Midbrain (tissue), 1 donor: ENCODE measurements around the gene PRDM13.
"Not testable (repeated sequence)": the region's sequence is repeated elsewhere in the genome, so short reads cannot be mapped to it uniquely, and the experiment has no call there.

ENCODE experiments used
- DNase-seq: peaks from one replicate; lab custom pipeline; 2025; lab: John Stamatoyannopoulos, UW

Gene PRDM13

DNA sequence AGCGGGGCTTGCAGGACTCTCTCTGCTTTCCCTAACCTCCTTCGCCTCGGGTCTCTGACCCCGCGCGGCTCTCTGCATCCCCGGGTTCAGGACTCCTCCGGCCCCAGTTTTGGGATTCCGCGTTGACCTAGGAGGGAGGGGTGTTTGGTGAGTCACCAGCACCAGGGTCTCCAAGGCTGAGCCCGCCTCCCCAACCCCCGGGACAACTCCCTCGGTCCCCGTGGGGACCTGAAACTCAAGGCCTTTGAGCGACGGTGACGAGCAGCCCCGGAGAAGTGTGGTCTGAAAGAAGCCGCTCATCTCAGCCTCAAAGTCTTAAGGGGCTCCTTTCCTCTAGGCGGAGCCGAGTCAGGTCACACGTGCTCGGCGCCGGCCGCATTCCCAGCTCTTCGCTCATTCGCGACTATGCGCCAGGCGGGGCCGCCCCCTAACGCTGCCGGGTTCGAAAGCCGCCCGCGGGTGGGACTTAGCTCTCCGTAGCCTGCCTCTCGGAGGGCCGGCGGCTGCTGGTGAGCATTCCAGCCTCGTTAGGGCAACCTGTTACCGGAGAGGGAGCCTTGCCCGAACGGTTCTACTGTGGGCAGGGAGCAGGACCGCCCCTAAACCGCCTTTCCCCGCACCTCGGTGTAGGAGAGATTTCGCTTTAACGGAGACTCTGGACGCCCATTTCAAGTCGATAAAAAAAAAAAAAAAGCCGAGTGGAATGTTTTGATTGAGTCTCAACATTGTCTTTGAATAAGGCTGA lies 3.0 kb upstream of the PRDM13 start:
- no peak for DNase-seq

DNA sequence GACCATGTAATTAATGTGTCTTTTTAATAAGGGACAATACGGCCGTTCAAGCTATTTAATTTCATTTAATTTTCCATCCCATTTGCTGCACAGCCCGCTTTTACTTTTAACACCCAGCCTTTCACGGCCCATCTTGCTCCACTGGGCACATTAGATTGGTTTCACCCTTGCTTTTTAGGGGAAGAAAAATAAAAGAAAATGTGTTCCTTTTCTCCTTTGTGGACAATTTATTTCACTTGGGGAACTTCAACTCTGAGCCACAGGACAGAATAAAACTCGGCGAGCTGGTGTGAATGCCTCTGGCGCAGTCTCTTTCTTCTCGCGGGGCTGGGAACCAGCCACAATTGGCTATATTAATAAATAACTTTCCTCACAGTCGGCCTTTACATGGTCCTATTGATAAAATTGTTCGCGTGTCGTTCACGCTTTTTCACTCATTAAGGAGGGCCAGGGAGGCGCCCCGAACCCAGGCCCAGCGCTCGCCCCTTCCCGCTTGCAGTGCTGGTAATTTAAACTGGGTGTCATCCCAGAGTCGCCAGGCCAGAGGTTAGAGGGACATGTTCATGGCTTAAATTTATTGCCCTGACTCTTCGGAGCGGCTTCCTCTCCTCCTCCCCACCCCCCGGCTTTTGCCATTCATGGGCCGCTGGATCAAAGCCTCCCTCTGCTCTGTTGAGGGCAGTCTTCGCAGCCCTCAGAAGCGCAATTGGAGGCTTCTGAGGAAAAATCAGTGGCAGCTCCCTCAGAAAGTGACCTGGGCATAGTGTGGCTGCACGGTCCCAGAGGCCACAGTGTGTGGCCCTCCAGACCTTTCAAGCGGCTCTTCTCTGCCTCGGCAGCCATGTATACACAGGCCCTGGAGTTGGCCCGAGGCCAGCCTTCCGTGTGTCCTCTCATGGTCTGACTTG lies 2.2 kb upstream of the PRDM13 start:
- DNase-seq, result no peak

DNA sequence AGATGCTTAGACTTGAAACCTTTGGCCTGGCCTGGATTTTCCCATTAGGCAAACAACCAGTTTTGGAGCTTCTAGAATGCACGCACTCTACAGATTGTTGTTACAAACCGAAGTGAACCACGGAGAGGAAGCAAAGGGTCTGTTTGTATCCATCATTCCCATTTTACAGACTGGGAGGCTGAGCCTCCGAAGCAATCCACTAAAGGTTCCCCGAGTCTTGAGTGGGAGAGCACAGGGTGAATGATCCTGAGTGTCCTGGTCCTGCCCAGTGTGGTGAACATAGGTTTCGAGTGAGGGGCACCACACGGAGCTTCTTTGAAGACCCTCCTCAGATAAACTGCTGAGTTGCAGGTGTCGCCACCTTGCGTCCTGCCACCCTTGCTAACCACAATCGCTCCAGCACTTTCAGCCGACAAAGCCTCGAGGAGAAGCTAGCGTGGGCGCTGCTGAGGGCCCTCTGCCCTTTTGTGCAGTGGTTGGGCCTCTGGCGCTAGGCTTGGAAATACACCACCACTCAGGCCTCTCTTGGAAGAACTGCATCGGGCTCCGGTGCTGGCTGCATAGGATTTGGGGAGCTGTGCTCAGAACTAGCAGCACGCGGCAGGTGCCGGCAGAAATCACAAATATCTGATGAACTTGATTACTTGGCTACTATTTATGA lies 1.4 kb upstream of the PRDM13 start:
- no peak for DNase-seq

DNA sequence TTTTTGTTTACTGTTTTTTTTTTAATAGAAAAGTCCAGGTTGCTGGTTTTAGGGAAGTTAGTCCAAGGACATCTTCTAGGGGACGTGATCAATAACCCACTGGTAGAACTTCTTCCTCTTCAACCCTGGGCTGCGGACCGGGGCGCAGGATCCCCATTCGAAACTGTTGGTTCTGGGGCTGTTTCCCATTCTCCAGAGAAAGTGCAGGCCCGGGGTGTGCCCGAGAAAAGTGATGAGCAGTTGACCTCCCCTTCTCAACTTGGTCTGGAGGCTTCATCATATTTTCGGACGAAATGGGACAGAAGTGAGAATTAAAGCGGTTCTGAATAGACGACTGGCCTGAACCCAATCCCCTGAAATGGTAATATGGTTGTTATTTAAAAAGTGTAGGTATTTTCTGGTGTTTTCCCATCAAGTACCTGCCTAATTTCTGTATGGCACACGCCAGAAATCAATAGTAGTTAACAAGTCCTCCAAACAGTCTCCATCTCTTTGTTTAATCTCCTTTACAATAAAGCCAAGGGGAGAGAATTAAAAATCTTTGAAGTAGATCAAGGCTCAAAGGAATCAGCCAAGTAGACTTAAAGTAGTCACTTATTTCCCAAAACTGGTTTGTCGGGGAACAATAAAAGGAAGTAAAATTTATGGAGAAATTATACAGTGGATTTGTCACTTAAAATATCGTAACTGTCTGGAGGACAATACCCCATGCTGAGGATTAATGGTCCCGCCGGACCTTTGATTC lies 550 bp upstream of the PRDM13 start:
- no peak for DNase-seq

DNA sequence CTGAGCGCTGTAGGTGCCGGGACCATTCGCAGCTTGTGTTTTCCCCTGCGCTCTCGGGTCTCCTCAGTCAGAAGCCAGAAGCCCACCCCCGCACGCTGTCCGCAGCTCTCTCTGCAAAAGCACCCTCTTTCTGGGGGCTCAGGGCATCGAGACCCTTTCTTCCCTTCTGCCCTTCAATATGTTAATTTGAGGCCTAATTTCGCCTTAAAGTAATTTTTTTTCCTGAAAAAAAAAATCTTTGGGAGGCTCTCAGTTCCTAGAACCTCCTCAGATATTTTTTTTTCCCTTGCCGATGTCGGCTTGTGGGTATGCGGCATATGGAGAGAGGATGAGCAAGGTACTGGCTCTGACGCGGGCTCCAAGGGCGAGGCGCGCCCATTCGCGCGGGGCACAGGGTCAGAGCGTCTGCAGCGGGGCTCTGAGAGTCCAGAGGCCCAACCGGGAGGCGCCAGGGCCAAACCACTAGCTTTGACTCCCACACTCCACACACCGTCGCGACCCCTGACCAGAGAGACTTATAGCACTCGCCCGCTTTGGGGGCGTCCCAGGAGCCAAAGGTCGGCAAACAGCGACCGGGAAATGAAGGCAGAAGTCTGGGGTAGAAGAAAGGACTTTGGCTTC lies 893 bp downstream of the PRDM13 start:
- DNase-seq, result no peak

DNA sequence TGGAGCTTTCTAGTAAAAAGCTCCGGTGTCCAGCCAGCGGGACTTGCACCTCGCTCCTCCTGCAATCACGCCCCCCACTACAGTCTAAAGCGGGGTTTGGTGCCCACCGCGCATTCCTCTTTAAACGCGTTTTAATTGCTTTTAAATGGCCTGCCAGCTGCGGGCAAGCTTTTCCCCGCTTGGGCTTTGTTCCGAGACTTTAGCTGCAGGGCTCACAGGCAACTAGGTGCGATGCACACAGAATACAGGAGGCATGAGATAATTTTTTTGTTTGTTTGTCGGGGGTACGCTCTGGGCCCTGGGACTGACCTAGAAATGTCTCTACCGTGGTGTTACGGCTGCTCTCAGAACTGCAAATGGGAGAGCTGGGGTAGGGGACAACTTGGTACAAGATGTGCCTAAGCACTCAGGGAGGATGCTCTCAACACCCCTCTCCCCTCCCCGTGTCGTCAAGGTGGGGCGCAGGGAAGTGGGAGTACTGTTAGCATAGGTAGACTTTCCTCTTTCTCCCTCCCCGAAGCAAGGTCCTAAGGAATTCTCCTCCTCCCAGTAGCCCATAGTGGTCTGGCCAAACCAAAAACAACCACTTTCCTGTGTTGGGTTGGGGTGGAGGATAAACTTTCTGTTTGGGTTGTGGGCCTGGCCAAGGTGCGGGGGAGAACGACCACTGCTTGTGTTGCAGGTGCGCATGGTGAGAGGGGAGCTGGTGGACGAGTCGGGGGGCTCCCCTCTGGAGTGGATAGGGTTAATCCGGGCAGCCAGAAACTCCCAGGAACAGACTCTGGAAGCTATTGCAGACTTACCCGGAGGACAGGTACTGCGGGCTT lies 1.6 kb downstream of the PRDM13 start:
- DNase-seq, result no peak

DNA sequence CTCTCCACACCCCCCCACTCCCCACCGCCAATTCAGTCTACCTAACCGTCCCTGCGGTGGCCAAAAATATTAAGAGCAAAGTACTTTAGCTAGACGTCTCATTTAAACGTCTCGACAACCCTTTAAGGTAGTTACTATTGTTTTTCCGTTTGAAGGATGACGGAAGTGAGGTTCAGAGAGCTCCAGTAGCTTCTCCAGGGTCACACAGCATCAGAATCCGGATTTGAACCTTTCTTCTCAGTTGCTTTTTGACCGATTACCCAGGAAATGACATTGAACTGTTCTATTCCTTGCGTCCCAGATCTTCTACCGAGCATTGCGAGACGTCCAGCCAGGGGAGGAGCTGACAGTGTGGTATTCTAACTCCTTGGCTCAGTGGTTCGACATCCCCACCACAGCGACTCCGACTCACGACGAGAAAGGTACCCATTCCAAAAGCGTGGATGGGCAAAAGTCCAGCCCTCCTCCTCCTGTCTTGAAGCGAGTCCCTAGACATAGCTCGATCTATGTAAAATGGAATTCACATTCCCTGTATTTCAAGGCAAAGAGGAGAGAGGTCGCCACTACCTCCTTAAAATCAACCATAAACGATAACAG lies 2.4 kb downstream of the PRDM13 start:
- DNase-seq, result no peak

DNA sequence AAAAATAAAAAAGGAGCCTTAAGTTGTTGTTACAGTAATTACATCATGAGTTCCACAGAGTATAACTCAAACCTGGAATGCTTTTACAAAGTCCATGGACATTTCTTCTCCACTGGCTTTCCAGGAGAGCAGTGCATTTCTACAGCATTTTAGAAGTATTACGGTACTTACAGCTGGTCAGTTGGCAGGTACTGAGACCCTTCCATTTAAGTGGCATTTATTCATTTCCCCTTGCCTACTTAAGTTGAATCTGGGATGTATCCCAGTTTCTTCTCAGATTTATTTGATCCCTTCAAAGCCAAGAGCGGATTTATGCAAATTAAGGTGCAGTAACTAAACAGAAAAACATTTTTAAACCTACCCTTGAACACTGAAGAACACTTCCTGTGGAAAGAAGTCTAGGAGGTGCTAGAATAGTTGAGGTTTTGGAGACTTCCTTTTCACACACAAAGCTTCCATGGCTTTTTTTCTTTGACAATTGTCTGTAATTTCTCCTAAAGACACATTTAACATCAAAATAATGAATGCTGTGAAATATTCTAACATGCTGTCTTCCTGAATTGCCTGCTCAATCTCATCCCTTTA lies 3.4 kb downstream of the PRDM13 start:
- DNase-seq, result no peak

DNA sequence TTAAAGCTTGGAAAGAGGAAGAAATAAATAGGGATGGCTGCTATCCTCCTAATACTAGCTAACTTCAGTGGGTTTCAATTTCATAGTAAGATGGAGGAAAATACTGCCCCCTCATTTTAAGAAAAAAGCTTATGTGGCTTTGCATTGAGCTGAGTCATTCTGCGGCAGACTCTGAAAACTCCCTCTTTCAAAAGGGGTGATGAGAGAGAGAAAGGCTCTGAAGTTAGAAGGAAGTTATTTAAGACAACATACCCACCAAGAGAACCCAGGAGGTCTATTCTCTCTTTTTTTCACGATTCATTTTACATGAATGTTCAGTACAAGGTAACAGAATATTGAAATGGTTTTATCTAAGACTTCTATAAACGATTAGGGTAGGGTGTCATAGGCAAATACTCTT lies 4.5 kb downstream of the PRDM13 start:
- DNase-seq, result no peak

DNA sequence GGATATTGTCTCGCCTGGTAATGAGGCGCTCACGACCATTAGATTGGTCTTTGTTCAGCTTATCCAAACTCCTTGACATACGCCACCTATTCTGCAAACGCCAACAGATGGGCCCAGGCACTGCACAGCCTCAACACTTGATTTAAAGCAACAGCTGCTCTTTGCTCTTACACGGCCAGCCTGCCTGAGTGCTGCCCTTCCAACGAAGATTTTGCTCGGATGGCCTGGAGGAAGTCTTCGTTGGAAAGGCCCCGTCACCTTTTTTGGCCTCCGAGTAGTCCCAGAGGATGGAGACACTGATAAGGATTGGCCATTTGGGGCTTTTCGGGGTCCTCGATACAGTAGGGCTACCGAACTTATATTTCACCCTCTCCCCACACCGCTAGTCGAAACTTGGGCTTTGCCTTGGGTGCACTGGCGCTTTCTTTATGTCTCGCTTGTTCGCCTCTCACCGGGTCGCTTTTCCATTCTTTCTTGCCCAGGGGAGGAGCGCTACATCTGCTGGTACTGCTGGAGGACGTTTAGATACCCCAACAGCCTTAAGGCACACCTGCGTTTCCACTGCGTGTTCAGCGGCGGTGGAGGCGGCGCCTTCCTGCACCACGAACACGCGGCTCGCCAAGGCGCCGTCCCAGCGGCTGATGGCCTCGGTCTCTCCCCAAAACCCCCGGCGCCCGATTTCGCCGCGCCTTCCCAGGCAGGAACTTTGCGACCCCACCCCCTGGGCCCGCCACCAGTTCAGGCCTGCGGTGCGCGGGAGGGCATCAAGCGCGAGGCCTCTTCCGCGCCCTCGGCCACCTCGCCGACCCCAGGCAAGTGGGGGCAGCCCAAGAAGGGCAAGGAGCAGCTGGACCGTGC lies 6.1 kb downstream of the PRDM13 start:
- DNase-seq, result no peak

DNA sequence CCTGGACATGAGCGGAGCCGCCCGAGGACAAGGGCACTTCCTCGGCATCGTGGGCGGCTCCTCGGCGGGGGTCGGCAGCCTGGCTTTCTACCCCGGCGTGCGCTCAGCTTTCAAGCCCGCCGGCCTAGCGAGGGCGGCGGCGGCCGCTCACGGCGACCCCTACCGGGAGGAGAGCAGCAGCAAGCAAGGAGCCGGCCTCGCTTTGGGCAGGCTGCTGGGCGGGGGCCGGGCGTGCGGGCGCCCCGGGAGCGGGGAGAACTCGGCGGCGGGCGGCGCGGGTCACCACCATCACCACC lies 6.7 kb downstream of the PRDM13 start:
- no peak for DNase-seq

DNA sequence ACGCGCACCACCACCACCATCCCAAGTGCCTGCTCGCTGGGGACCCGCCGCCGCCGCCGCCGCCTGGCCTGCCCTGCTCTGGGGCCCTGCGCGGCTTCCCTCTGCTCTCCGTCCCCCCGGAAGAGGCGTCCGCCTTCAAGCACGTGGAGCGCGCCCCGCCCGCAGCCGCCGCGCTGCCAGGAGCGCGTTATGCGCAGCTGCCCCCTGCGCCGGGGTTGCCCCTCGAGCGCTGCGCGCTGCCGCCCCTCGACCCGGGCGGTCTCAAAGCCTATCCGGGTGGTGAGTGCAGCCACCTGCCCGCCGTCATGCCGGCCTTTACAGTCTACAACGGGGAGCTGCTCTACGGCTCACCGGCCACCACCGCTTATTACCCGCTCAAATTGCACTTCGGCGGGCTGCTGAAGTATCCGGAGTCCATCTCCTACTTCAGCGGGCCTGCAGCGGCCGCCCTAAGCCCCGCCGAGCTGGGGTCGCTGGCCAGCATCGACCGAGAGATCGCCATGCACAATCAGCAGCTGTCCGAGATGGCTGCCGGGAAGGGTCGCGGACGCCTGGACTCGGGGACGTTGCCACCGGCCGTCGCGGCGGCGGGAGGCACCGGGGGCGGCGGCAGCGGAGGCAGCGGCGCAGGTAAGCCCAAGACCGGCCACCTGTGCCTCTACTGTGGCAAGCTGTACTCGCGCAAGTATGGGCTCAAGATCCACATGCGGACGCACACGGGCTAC lies 7.2 kb downstream of the PRDM13 start:
- no peak for DNase-seq

DNA sequence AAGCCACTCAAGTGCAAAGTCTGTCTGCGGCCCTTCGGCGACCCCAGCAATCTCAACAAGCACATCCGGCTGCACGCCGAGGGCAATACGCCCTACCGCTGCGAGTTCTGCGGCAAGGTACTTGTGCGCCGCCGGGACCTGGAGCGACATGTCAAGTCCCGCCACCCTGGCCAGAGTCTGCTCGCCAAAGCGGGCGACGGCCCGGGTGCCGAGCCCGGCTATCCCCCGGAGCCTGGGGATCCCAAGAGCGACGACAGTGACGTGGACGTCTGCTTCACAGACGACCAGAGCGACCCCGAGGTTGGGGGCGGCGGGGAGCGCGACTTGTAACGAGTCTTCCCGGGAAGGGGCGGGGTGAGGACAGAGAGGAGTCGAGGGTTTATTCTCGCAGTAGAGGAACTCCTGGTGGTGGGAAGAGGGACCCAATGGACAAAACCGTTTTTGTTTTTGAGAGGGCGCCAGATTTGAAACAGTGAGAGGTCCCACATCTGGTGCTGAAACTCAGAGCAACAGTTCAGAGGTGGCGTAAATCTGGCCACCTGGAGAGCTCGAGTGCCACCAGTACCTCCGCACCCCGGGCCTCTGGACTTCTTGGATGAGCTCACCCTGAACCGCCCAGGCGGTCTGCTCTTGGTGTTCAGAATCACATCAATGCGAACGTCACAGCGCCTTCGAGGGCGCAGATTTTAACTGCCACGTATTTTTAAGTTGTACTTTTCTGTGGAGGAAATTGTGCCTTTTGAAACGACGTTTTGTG lies 8.0 kb downstream of the PRDM13 start:
- no peak for DNase-seq

DNA sequence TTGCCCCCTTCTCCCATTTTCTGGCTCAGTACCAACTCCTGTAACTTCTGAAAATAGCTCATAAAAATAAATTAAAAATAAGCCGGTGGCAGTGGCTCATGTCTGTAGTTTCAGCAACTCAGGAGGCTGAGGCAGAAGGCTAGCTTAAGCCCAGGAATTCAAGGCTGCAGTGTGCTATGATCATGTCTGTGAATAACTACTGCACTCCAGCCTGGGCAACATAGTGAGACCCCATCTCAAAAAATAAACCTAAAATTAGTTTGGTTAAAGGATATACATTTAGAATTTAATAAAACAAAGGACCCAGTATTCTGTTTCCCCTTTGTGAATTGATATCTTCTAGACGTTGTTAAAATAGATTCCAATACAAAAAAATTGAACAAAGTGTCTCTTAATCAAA lies 10.5 kb downstream of the PRDM13 start:
- DNase-seq, result no peak

DNA sequence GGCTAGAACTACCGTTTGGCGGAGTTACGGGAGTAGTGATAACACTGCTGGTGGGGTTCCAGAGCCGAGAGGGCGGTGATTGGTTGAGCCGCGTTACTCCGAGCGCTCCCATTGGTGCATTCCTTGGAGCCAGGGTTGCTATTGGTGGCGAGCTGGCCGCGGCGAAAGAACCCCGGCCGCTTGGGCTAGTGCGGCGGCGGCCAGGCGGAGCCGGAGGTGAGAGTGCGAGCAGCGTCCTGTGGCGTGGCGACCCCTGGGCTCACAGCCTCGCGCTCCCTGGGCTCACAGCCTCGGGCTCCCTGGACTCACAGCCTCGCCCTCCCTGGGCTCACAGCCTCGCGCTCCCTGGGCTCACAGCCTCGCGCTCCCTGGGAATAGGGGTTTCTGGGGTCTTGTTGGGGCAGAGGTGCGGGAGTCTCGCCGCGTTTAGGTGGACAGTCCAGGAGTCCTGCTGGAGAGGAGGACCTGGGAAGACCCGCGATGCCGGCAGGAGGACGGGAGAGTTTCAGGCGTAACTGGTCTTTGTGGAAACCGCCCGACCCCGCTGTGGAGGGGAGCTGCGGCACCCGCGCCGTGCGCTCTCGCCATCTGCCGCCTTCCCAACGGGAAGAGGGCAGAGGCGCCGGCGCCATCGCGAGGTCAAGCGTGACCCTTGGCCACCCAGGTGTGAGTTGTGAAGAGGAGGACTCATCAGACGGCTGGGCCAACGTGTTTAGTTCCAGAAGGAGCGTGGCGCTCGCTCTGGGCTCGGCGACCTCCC lies 12.2 kb downstream of the PRDM13 start:
- no peak for DNase-seq

DNA sequence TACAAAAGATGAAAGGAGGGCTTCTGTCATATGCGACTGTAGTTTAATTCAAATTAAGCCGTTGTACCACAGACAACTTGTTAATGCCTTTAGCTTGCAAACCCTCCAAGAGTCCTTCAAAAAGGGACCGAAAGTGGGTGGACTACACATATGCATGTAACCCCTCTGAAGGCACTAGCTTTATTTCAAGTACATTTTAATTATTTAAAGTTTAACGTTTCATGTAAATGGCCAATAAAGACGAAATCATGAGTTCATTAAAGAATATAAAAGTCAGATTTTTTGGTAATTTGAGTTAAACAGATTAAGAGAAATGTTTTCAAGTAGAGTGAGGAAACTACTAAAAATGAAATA lies 12.8 kb downstream of the PRDM13 start:
- no peak for DNase-seq

DNA sequence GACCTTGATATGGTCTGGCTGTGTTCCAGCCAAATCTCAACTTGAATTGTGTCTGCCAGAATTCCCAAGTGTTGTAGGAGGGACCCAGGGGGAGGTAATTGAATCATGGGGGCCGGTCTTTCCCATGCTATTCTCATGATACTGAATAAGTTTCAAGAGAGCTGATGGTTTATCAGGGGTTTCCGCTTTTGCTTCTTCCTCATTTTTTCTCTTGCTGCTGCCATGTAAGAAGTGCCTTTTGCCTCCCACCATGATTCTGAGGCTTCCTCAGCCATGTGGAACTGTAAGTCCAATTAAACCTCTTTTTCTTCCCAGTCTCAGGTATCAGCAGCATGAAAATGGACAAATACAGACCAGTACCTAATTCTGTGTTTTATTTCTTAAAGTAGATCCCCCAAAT lies 15.4 kb downstream of the PRDM13 start:
- not testable (repeated sequence) for DNase-seq
